Measurements from ENCODE around the gene DDX54.
"Not testable (repeated sequence)": the region's sequence is repeated elsewhere in the genome, so short reads cannot be mapped to it uniquely, and the experiment has no call there.

DDX54 gene

GRCh38 chr12:113220593-113221180 lies 35.4 kb upstream of the DDX54 start:
- DNase-seq = no peak

DNA sequence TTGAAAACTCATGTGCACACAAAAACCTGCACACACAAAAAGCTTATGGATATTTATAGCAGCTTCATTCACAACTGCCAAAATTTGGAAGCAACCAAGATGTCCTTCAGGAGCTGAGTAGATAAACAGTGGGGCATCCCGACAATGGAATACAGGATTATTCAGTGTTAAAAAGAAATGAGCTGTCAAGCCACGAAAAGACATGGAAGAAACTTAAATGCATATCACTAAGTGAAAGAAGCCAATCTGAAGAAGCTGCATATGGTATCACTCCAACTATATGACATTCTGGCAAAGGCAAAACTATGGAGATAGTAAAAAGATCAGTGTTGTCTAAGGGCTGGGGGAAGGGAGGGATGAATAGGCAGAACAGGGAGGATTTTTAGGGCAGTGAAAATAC lies 30.7 kb upstream of the DDX54 start:
- DNase-seq = no peak

DNA sequence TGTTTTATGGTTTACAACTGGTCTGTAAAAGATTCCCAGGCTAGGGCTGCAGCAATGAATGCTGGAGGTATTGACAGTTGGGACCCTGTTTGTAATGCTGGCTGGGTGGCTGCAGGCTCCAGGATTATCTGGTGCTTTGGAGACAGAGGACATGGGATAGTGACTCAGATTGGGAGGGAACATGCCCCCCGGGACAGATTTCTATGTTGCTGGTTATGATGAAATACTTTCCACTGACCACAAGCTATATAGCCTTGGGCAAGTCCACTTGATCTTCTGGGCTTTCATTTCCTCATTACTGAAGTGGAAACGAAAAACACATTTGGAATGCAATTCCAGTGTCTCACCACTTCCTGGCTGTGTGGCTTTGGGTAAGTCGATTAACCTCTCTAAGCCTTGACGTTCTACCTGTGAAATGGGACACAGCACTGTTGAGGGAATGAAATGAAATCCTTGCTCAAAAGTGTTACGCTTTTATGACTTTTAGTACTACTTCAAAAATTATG lies 29.7 kb upstream of the DDX54 start:
- DNase-seq = peak; percentile 97

DNA sequence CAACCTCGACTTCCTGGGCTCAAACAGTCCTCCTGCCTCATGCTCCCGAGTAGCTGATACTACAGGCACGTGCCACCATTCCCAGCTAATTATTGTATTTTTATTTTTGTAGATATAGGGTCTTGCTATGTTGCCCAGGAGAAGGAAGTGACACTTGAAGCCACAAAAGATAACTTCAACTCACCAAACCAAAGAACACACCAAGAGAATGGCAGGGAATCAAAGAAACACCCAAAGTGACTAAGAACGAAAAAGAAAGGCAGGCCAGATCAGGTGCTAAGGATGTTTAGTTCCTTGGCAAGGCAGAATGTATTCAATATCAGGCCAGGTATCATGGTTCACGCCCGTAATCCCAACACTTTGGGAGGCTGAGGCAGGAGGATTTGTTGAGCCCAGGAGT lies 25.9 kb upstream of the DDX54 start:
- no peak for DNase-seq

- DNase-seq = no peak
These were observed 23.0 kb upstream of the DDX54 start for GRCh38 chr12:113208041-113208934.

DNA sequence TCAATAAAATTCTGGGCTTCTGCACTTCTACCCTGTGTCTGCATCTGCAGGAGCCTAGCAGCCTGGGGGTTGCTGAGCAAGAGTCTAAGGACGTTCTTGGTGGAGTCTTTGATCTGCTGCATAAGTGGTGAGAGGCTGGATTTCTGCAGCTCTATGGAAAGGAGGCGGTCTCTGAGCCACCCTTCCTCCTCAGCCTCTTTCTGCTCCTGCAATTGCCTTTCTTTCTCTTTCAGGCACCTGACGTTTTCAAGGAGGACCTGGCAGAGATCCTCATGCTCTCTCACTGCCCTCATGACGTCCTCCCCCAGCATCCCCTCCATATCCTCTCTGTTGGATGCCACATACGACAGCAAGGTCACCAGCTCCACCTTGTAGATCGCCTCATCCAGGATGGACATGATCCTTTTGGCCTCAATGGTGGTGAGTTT lies 22.3 kb upstream of the DDX54 start:
- DNase-seq = no peak

DNA sequence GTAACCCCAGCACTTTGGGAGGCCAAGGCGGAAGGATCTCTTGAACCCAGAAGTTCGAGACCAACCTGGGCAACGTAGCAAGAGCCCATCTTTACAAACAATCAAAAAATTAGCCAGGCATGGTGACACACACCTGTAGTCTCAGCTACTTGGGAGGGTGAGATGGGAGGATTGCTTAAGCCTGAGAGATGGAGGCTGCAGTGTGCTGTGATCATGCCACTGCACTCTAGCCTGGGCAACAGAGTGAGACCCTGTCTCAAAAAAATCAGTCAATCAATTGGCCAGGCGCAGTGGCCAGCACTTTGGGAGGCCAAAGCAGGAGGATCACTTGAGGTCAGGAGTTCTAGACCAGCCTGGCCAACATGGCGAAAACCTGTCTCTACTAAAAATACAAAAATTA lies 21.5 kb upstream of the DDX54 start:
- DNase-seq = not testable (repeated sequence)

DNA sequence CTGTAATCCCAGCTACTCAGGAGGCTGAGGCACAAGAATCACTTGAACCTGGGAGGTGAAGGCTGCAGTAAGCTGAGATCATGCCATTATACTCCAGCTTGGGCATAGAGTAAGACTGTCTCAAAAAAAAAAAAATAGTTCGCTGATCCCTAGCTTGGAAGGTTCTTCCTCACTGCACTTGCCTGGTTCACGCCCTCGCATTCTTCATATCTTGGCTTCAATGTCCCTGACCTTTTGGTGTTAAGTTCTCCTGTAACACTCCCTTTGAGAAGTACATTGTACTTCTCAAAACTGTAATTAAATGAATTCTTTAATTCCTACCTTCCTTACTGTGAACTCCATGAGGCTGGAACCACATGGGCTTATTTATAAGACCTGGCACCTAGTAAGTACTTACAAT lies 19.5 kb upstream of the DDX54 start:
- no peak for DNase-seq

GRCh38 chr12:113203852-113204760 lies 18.8 kb upstream of the DDX54 start:
- DNase-seq = no peak

DNA sequence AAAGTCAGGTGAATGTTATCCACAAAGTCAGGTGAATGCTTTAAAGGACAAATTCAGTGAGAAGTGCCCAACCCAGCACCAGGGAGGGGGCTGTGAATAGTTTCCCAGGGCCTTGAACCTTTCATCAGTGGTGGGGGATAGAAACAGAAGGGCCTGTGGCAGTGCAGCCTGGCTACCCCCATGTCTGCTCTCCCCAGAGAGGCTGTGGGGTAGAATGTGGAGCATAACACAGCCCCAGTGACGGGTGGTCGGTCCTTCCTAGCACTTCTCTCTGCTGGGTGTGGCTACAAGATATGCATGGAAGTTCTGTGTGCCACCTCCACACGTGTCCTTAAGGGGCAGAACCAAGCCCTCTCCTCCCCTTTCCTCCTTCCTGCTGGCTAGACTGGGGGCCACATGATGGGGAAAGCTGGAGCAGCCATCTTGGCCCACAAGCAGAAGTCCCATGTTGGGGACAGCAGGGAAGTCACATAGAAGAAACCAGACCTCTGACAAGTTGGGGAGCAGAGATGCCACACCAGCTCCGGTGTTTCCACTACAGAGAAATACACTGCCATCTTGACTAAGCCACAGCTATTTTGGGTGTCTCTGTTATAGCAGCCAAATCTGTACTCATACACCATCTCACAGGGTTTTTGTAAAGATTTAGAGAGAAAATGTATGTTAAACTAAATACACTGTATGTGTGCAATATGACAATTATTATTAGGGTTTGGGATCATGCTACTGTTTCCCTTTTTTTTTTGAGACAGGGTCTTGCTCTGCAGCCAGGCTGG lies 17.2 kb upstream of the DDX54 start:
- DNase-seq = no peak

DNA sequence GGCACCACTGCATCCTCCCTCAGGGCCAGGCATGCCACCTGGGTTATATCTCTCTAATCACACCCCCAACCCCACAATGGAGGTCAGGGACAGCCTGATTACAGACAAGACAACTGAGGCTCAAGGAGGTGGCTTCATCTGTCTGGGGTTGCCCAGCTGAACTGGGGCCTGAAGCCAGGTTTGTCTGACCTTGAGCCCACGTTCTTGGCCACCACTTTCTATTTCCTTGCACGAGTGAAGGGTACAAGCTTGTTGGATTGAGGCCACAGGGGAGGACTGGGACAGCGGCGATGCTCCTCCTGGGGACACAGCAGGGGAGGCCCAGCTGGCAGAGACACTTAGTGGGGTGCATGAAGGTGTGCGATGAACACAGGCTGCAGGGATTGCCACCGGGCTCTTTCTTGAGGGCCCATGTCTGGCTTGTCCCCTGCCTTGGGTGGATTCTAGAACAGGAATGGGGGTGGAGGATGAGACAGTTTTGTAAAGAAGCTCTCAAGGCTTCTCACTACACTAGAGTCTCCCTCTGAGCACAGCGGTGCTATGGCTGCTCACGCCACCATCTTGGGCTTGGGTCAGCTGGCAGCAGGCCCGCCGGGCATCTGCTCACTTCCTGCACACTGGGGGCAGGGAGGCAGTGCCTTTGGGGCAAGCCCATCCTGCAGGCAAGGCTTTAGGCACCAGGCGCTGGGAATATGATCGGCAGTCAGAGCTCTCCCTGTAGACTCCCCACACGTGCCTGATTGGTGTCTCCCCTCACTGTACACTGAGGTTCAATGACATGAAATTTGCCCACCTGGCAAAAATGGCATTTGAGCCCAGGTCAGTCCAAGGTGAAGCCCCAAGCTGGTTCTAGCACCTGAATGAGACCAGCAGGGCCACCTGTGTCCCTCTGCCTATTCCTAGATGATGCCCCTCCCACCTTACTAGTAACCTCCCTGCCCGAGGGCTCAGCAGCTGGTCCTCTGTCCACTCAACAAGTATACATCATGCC lies 16.2 kb upstream of the DDX54 start:
- DNase-seq = no peak

DNA sequence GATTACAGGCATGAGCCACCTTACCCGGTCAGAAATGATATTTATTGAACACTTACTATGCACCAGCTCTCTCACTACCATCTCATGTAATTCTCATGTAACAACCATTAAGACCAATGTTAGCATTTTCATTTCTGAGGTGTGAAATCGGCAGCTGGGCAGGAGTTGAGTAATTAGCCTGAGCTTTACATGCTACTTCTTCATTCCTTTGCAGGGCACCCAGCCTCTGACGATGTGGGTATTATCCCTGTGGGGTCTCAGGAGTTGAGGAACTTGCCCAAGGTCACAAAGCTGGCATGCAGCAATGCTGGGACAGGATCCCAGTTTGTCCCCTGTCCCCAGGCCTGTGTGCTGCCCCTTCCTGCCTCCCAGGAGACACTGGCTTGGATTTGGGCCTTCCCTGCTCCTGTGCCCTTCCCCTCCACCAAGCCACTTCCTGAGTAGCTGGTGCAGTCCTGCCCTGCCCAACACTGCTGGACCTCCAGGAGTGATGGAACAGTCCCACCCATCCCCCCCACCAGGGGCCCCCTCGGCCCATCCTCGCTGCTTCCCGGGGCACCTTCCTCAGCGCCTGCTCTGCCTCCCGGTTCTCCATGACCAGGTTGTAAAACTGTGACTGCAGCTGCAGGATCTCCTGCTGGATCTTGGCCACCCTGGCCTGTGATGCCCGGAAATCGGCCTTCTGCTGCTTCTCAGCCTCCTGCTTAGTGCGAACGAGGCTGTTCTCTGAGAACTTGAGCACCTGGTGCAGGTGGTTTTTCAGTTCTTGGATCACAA lies 14.9 kb upstream of the DDX54 start:
- no peak for DNase-seq

- DNase-seq = no peak
These were observed 13.0 kb upstream of the DDX54 start for GRCh38 chr12:113198296-113198695.

DNA sequence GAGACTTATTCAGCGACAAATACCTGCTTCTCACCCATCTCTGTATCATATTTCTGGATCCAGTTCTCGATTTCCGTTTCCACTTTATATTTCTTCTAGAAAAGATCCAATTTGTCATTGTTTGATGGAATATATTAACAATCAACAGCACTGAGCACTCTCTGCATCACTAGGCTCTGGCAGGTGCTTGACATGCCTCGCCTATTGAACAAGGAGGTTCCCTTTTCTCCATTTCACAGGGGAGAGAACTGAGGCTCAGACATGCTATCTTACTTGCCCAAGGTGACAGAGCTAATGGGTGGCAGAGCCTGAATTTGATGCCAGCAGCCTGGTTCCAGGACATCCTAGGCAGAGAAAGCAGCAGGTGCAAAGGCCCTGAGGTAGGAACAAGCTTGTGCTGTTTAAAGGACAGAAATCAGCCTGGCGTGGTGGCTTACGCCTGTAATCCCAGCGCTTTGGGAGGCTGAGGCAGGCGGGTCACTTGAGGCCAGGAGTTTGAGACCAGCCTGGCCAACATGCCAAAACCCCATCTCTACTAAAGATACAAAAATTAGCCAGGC lies 12.3 kb upstream of the DDX54 start:
- DNase-seq = no peak

DNA sequence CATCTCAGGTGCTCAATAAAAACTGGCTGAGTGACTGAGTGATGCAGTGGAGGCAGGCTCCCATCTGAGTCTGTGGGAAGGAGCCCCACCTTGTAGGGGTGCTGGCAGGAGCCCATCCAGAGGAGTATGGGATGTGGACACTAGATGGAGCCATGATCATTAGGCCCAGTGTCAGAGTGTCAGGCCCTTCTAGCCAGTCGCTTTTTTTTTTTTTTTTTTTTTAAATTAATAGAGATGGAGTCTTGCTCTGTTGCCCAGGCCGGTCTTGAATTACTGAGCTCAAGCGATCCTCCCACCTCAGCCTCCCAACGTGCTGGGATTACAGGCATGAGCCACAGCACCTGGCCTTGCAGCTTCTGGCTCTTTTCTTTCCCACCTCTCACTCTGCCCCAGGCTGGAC lies 11.7 kb upstream of the DDX54 start:
- DNase-seq = peak; percentile 83

DNA sequence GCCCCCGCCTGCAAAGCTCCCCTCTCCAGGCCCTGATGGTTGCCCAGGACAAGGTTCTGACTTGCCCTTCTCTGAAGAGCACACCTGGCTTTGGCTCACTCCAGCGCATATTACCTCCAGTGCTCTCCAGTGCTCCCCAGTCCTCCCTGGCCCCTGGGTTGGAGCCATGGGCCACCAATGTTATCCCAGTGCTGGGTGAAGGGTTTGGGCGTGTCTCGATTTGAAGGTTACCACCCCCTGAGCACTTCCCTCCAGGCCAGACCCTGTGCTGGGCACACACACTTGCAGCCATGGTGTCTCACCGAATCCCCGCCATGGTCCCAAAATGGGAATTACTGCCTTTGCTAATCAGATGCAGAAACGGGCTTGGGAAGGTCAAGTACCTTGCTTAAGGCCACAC lies 11.3 kb upstream of the DDX54 start:
- DNase-seq = no peak

DNA sequence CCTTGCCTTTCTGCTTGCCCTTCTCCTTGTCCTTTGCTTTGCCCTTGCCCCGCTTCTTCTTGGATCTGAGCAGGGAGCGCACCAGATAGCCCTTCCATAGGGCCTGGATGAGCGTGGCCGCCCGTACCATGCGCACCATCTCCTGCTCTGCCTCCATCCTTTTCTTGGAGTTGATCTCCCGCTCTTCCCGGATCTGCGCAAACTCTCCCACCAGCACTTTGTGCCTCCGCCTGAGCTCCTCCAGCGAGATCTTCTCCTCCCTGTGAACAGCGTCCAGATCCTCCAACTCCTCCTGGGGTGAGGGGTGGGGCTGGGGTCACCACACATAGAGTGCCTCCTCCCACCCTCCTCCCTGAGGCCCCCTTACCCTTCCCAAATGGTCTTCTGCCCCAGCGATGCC lies 10.3 kb upstream of the DDX54 start:
- no peak for DNase-seq

DNA sequence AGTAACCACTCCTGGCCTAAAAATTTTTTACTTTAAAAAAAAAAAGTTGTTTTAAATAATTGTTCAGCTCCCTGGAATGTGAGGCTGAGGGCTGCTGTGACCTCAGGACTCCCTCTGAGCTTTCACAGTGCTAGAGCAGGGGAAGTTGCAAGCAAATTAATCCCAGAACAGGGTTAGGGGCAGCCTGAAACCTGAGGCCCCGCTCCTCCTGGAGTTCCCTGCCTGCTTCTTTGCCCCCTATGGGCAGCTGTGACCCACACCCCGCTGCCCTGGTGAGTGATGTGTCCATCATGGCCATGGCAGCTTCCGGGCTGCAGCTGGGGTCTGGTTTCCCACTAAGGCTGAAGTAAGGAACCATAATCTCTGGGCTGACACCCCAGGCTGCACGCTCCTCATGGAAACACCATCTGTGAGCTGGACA lies 9.7 kb upstream of the DDX54 start:
- peak; percentile 83 for DNase-seq

DNA sequence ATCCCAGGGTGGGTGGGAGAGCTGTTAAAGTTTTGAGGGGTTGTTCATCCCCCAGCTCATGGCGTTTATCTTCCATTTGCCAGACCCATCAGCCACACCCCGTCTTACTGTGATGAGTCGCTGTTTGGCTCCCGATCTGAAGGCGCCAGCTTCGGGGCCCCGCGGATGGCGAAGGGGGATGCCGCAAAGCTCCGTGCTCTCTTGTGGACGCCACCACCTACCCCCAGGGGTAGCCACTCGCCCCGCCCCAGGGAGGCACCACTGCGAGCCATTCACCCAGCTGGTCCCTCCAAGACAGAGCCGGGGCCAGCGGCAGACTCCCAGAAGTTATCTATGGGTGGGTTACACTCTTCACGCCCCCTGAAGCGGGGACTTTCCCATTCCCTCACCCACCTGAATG lies 5.9 kb upstream of the DDX54 start:
- no peak for DNase-seq

DNA sequence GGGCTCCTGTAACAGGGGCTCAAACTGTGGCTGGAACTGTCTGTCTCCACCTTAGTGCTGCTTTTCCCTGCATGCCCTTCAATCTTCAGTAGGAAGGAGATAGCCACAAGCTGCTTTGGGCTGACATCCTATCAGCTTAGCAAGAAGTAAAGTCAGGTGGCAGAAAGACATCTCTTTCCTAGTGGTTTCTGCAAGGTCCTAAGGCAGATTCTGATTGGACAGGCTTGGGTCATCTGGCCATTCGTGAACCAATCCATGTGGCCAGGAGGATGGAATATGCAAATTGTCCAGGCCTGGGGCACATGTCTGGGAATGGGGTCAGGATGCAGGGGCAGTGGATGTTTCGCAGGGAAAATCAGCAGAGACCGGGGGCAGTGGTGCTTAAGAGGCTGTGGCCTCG lies 5.5 kb upstream of the DDX54 start:
- peak; percentile 29 for DNase-seq
